HEK293 (cell line): ENCODE measurements around the gene PTGFRN.

ENCODE experiments used
- CTCF ChIA-PET: fragments of 350-600 bp; formaldehyde crosslinking; extraction: SDS; loops from one replicate; lab custom pipeline; 2021; ENCODE audit warnings: antibody characterized with exemption; lab: Yijun Ruan, JAX
- POLR2A ChIA-PET: fragments of 300-600 bp; formaldehyde crosslinking; extraction: SDS; loops from one replicate; lab custom pipeline; 2020; ENCODE audit warnings: antibody characterized with exemption, inconsistent platforms; lab: Yijun Ruan, JAX
- H3K27ac ChIP-seq: fragments of 200-500 bp; sonication (Bioruptor generic); 2 replicates; pipeline ENCODE4 v1.5.1; 2014; ENCODE audit warnings: low read depth, low read length, control low read depth, inconsistent platforms; ENCODE audit errors: extremely low read depth
- H3K36me3 ChIP-seq, 2 experiments: fragments of 200-500 bp in 1 of 2; sonication (Bioruptor generic) in 1 of 2; 1 replicate in 1 of 2; 2 replicates in 1 of 2; pipeline ENCODE4 v1.5.1; 2014 to 2017; ENCODE audit warnings: inconsistent platforms in 2 of 2, low read length in 2 of 2; ENCODE audit not compliant: control insufficient read depth in 2 of 2, insufficient read depth in 1 of 2
- H3K4me1 ChIP-seq: fragments of 200-500 bp; sonication (Bioruptor generic); 2 replicates; pipeline ENCODE4 v1.5.1; 2014; ENCODE audit warnings: mild to moderate bottlenecking, low read length, inconsistent platforms; ENCODE audit not compliant: control insufficient read depth, insufficient read depth
- H3K4me3 ChIP-seq: 2 replicates; pipeline ENCODE4 v1.5.1; 2011; ENCODE audit warnings: low read depth, mild to moderate bottlenecking, control low read depth, low read length, moderate library complexity
- H3K9me3 ChIP-seq: fragments of 200-500 bp; sonication (Bioruptor generic); 2 replicates; pipeline ENCODE4 v1.5.1; 2014; ENCODE audit warnings: low read depth, low read length, inconsistent platforms; ENCODE audit not compliant: control insufficient read depth, insufficient read depth
- GLI2 ChIP-seq: fragments of 450-650 bp; formaldehyde crosslinking; IDR thresholded peaks from 2 replicates; pipeline ENCODE4; 2017; ENCODE audit warnings: missing biosample characterization, missing genetic modification characterization, low read depth, borderline replicate concordance
- PRDM1 ChIP-seq: fragments of 450-650 bp; formaldehyde crosslinking; IDR thresholded peaks from 2 replicates; pipeline ENCODE4; 2016; ENCODE audit warnings: missing biosample characterization, missing genetic modification characterization
- ZBTB1 ChIP-seq: fragments of 450-650 bp; formaldehyde crosslinking; IDR thresholded peaks from 2 replicates; pipeline ENCODE4 v1.5.1; 2016; ENCODE audit warnings: missing biosample characterization, missing genetic modification characterization
- ZFHX2 ChIP-seq: fragments of 450-650 bp; formaldehyde crosslinking; conservative IDR thresholded peaks from 2 replicates; pipeline ENCODE4 v1.5.1; 2016; ENCODE audit warnings: missing biosample characterization, missing genetic modification characterization
- ZNF211 ChIP-seq: fragments of 450-650 bp; formaldehyde crosslinking; IDR thresholded peaks from 2 replicates; pipeline ENCODE4 v1.5.1; 2016; ENCODE audit warnings: low read depth, missing biosample characterization, missing genetic modification characterization
- ZNF324 ChIP-seq: fragments of 450-650 bp; formaldehyde crosslinking; IDR thresholded peaks from 2 replicates; pipeline ENCODE4 v1.5.1; 2016; ENCODE audit warnings: missing biosample characterization, missing genetic modification characterization
- ZNF341 ChIP-seq: fragments of 450-650 bp; formaldehyde crosslinking; IDR thresholded peaks from 2 replicates; pipeline ENCODE4; 2016; ENCODE audit warnings: low read depth, missing biosample characterization, missing genetic modification characterization
- ZNF37A ChIP-seq: fragments of 450-650 bp; IDR thresholded peaks from 2 replicates; pipeline ENCODE4 v1.5.1; 2018; ENCODE audit warnings: missing biosample characterization, missing genetic modification characterization
- ZNF423 ChIP-seq: fragments of 450-650 bp; formaldehyde crosslinking; IDR thresholded peaks from 2 replicates; pipeline ENCODE4 v1.5.1; 2016; ENCODE audit warnings: missing biosample characterization, missing genetic modification characterization
- ZNF555 ChIP-seq: fragments of 450-650 bp; formaldehyde crosslinking; conservative IDR thresholded peaks from 2 replicates; pipeline ENCODE4 v1.5.1; 2017; ENCODE audit warnings: missing biosample characterization, mild to moderate bottlenecking, missing genetic modification characterization, inconsistent platforms
- ZNF792 ChIP-seq: fragments of 450-650 bp; formaldehyde crosslinking; IDR thresholded peaks from 2 replicates; pipeline ENCODE4 v1.5.1; 2016; ENCODE audit warnings: missing biosample characterization, missing genetic modification characterization
- ZNF843 ChIP-seq: fragments of 450-650 bp; formaldehyde crosslinking; IDR thresholded peaks from 2 replicates; pipeline ENCODE4 v1.5.1; 2016; ENCODE audit warnings: missing biosample characterization, missing genetic modification characterization
- TF ChIP-seq, protein P1 (sequence below): fragments of 450-650 bp; formaldehyde crosslinking; IDR thresholded peaks from 2 replicates; pipeline ENCODE4 v1.5.1; 2016; ENCODE audit warnings: missing biosample characterization, missing genetic modification characterization
- TF ChIP-seq, protein P2 (sequence below): fragments of 450-650 bp; formaldehyde crosslinking; IDR thresholded peaks from 2 replicates; pipeline ENCODE4 v1.5.1; 2017; ENCODE audit warnings: missing biosample characterization, mild to moderate bottlenecking, missing genetic modification characterization, moderate library complexity
- TF ChIP-seq, protein P3 (sequence below): fragments of 450-650 bp; formaldehyde crosslinking; IDR thresholded peaks from 2 replicates; pipeline ENCODE4 v1.5.1; 2016; ENCODE audit warnings: missing biosample characterization, missing genetic modification characterization
- TF ChIP-seq, protein P4 (sequence below): fragments of 450-650 bp; formaldehyde crosslinking; IDR thresholded peaks from 2 replicates; pipeline ENCODE4 v1.5.1; 2017; ENCODE audit warnings: missing biosample characterization, missing genetic modification characterization
- TF ChIP-seq, protein P5 (sequence below): fragments of 450-650 bp; formaldehyde crosslinking; IDR thresholded peaks from 2 replicates; pipeline ENCODE4 v1.5.1; 2016; ENCODE audit warnings: missing biosample characterization, missing genetic modification characterization
- TF ChIP-seq, protein P6 (sequence below): fragments of 450-650 bp; formaldehyde crosslinking; IDR thresholded peaks from 2 replicates; pipeline ENCODE4; 2016; ENCODE audit warnings: missing biosample characterization, missing genetic modification characterization
- TF ChIP-seq, protein P7 (sequence below): fragments of 450-650 bp; formaldehyde crosslinking; IDR thresholded peaks from 2 replicates; pipeline ENCODE4 v1.5.1; 2016; ENCODE audit warnings: missing biosample characterization, missing genetic modification characterization

PTGFRN gene

DNA sequence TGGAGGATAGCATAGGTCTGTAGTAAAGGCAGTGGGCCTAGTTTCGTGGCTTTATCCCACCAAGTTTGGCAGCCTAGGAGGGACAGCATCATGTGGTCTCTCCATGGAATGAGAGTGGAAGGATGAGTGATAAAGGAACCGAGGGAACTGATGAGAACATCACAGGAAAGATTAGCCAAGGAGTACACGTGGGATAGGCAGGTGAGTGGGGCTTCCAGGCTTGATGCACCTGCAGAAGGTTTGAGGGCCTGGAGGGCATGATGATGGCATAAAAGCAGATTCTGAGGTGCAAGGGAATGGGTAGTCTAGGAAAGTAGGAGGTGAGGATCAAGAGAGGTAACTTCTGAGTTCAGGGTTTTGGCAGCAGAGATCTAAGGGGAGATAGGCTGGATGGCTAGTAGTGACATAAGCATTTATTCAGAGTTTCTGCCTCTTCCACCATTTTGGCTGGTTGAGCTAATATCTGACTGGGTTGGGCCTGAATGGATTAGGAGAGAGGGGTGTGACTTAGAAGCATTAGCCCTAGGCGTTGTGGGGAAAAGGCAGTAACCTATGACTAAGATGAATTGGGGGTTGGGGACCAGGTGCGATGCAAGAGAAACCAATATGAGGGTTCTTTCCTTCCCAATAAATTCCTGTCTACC, 9.1 kb downstream of the PTGFRN start (continued):
- TF ChIP-seq, protein P1, sequence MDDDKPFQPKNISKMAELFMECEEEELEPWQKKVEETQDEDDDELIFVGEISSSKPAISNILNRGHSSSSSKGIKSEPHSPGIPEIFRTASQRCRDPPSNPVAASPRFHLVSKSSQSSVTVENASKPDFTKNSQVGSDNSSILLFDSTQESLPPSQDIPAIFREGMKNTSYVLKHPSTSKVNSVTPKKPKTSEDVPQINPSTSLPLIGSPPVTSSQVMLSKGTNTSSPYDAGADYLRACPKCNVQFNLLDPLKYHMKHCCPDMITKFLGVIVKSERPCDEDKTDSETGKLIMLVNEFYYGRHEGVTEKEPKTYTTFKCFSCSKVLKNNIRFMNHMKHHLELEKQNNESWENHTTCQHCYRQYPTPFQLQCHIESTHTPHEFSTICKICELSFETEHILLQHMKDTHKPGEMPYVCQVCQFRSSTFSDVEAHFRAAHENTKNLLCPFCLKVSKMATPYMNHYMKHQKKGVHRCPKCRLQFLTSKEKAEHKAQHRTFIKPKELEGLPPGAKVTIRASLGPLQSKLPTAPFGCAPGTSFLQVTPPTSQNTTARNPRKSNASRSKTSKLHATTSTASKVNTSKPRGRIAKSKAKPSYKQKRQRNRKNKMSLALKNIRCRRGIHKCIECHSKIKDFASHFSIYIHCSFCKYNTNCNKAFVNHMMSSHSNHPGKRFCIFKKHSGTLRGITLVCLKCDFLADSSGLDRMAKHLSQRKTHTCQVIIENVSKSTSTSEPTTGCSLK (tag by site-specific recombination) = no peak

DNA sequence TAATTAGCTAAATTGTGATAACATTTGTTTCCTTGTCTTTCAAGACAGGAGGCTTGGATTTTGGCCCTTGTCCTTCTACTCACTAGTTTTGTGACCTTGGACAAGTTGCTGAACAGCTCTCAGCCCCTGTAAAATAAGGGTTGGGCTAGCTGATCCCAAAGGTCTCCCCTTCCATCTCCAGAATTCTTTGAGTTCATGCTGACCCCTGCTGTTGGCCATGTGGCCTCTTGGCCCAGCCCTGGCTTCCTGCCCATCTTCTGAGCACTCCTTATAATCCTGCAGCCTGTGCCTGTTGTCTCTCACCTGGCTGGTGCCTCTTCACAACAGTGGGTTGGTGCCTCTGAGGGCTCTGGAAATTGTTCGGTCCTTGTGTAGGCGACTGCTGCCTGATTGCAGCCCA, 10.1 kb downstream of the PTGFRN start:
- no peak overlapping the region for H3K4me3 ChIP-seq
- no peak overlapping the region for H3K27ac ChIP-seq
- H3K9me3 ChIP-seq = no peaks in the 10 kb centered on the region
- H3K4me1 ChIP-seq = no peaks in the 10 kb centered on the region
- TF ChIP-seq ZNF555 (tag by site-specific recombination) = no peak
- TF ChIP-seq, protein P2, sequence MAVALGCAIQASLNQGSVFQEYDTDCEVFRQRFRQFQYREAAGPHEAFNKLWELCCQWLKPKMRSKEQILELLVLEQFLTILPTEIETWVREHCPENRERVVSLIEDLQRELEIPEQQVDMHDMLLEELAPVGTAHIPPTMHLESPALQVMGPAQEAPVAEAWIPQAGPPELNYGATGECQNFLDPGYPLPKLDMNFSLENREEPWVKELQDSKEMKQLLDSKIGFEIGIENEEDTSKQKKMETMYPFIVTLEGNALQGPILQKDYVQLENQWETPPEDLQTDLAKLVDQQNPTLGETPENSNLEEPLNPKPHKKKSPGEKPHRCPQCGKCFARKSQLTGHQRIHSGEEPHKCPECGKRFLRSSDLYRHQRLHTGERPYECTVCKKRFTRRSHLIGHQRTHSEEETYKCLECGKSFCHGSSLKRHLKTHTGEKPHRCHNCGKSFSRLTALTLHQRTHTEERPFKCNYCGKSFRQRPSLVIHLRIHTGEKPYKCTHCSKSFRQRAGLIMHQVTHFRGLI = peak; percentile 93
- TF ChIP-seq ZFHX2 (tag by site-specific recombination) = 0 out of 2 replicates have a peak, but pooled peaks have one; percentile 14
- ChIA-PET POLR2A (no interaction called here), CTCF (no interaction called here)
- H3K36me3 ChIP-seq = peaks cover 0 to 5% of the 10 kb centered on the region in 2 experiments; a peak in 1 of 3 replicates

DNA sequence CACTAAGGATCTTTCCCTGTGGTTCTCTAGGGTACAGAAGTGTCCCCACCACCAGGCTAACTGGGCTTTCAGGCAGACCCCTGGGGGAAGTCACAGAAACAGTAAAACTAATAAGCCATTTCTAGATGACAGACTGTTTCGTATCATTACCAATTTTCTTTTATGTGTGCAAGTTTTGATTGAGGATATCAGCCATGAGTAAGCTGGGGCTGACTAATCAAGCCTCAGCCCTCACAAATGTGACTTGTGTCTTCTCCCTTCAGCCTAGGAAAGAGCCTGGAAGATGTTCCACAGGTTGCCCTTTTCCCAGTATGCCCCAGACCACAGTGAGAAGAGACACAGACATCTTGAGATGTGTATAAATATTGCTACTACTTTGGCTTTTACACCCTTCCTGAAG, 10.5 kb downstream of the PTGFRN start:
- Histone ChIP-seq H3K27ac (no peak overlapping the region), H3K36me3 (peaks cover 0 to 5% of the 10 kb centered on the region in 2 experiments; a peak in 1 of 3 replicates)
- TF ChIP-seq, protein P3, sequence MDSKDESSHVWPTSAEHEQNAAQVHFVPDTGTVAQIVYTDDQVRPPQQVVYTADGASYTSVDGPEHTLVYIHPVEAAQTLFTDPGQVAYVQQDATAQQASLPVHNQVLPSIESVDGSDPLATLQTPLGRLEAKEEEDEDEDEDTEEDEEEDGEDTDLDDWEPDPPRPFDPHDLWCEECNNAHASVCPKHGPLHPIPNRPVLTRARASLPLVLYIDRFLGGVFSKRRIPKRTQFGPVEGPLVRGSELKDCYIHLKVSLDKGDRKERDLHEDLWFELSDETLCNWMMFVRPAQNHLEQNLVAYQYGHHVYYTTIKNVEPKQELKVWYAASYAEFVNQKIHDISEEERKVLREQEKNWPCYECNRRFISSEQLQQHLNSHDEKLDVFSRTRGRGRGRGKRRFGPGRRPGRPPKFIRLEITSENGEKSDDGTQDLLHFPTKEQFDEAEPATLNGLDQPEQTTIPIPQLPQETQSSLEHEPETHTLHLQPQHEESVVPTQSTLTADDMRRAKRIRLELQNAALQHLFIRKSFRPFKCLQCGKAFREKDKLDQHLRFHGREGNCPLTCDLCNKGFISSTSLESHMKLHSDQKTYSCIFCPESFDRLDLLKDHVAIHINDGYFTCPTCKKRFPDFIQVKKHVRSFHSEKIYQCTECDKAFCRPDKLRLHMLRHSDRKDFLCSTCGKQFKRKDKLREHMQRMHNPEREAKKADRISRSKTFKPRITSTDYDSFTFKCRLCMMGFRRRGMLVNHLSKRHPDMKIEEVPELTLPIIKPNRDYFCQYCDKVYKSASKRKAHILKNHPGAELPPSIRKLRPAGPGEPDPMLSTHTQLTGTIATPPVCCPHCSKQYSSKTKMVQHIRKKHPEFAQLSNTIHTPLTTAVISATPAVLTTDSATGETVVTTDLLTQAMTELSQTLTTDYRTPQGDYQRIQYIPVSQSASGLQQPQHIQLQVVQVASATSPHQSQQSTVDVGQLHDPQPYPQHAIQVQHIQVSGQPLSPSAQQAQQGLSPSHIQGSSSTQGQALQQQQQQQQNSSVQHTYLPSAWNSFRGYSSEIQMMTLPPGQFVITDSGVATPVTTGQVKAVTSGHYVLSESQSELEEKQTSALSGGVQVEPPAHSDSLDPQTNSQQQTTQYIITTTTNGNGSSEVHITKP = no peak
- TF ChIP-seq, protein P4, sequence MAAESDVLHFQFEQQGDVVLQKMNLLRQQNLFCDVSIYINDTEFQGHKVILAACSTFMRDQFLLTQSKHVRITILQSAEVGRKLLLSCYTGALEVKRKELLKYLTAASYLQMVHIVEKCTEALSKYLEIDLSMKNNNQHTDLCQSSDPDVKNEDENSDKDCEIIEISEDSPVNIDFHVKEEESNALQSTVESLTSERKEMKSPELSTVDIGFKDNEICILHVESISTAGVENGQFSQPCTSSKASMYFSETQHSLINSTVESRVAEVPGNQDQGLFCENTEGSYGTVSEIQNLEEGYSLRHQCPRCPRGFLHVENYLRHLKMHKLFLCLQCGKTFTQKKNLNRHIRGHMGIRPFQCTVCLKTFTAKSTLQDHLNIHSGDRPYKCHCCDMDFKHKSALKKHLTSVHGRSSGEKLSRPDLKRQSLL = no peak
- TF ChIP-seq GLI2 (tag by site-specific recombination) = no peak
- no peak for TF ChIP-seq PRDM1 (tag by site-specific recombination)
- TF ChIP-seq ZNF843 (tag by site-specific recombination) = no peak
- TF ChIP-seq ZNF324 = no peak
- TF ChIP-seq ZBTB1 (tag by site-specific recombination) = no peak
- TF ChIP-seq ZNF37A (tag by site-specific recombination) = no peak
- no peak for TF ChIP-seq ZNF341 (tag by site-specific recombination)
- no peak for TF ChIP-seq ZNF423 (tag by site-specific recombination)
- TF ChIP-seq, protein P5, sequence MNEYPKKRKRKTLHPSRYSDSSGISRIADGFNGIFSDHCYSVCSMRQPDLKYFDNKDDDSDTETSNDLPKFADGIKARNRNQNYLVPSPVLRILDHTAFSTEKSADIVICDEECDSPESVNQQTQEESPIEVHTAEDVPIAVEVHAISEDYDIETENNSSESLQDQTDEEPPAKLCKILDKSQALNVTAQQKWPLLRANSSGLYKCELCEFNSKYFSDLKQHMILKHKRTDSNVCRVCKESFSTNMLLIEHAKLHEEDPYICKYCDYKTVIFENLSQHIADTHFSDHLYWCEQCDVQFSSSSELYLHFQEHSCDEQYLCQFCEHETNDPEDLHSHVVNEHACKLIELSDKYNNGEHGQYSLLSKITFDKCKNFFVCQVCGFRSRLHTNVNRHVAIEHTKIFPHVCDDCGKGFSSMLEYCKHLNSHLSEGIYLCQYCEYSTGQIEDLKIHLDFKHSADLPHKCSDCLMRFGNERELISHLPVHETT (tag by site-specific recombination) = no peak
- no peak for TF ChIP-seq ZNF211
- TF ChIP-seq ZNF792 (tag by site-specific recombination) = no peak
- TF ChIP-seq, protein P6, sequence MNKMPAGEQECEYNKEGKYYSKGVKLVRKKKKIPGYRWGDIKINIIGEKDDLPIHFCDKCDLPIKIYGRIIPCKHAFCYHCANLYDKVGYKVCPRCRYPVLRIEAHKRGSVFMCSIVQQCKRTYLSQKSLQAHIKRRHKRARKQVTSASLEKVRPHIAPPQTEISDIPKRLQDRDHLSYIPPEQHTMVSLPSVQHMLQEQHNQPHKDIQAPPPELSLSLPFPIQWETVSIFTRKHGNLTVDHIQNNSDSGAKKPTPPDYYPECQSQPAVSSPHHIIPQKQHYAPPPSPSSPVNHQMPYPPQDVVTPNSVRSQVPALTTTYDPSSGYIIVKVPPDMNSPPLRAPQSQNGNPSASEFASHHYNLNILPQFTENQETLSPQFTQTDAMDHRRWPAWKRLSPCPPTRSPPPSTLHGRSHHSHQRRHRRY (tag by site-specific recombination) = no peak
- TF ChIP-seq, protein P7, sequence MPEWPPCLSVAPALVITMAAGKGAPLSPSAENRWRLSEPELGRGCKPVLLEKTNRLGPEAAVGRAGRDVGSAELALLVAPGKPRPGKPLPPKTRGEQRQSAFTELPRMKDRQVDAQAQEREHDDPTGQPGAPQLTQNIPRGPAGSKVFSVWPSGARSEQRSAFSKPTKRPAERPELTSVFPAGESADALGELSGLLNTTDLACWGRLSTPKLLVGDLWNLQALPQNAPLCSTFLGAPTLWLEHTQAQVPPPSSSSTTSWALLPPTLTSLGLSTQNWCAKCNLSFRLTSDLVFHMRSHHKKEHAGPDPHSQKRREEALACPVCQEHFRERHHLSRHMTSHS = no peak
- TF ChIP-seq, all 188 proteins: peak for 0
- no peak overlapping the region for H3K4me3 ChIP-seq
- no peaks in the 10 kb centered on the region for H3K4me1 ChIP-seq
- no peaks in the 10 kb centered on the region for H3K9me3 ChIP-seq
- ChIA-PET POLR2A (no interaction called here), CTCF (no interaction called here)
